Measurements from ENCODE around the gene SLC37A1. TPM values are rescaled to one million over a fixed set of nuclear protein-coding genes. Genes with fewer than 3 reads are reported as not detected.

The SLC37A1 gene
- total RNA-seq, 1 experiment from 2014 or later, result 23.5 TPM

- no peak overlapping the region for H2AFZ ChIP-seq
- no peaks in the 10 kb centered on the region for H4K20me1 ChIP-seq (ENCODE audit: insufficient read depth)
- no TSS peak for BruUV-seq (replicated peaks)
- no peaks in the 10 kb centered on the region for H3K79me2 ChIP-seq (ENCODE audit: low read depth)
- TF ChIP-seq EZH2 (IDR thresholded peaks at IDR 0.05; ENCODE audit: low read depth) (no peak), CTCF (conservative IDR thresholded peaks at IDR 0.05) (no peak)
- DNase-seq, result no peak
- no peak overlapping the region for H3K27ac ChIP-seq
- no peaks in the 10 kb centered on the region for H3K27me3 ChIP-seq (ENCODE audit: insufficient read depth, low read depth)
- H3K9me3 ChIP-seq (ENCODE audit: insufficient read depth, low read depth), result no peaks in the 10 kb centered on the region
- ChIA-PET POLR2A (ENCODE audit: unreplicated experiment) (no interaction called here), CTCF (no interaction called here)
- no peaks in the 10 kb centered on the region for H3K36me3 ChIP-seq (ENCODE audit: low read depth)
- H3F3A ChIP-seq (ENCODE audit: insufficient read depth, low read depth), result no peaks in the 10 kb centered on the region
- H3K9me2 ChIP-seq (ENCODE audit: insufficient read depth), result no peaks in the 10 kb centered on the region
- no peak overlapping the region for H3K4me3 ChIP-seq
- no peak overlapping the region for H3K4me2 ChIP-seq
- peaks cover 13% of the 10 kb centered on the region for H3K4me1 ChIP-seq (replicated peaks; ENCODE audit: insufficient read depth)
- intact Hi-C loops (cut with micrococcal nuclease; ENCODE audit: unreplicated experiment), result no loop called here
Observed at GRCh38 chr21:42492201-42492600, 21.5 kb upstream of the SLC37A1 start.

- Histone ChIP-seq H3K4me1 (replicated peaks; ENCODE audit: insufficient read depth) (peaks cover 15% of the 10 kb centered on the region), H3K79me2 (ENCODE audit: low read depth) (no peaks in the 10 kb centered on the region), H3K9me3 (ENCODE audit: insufficient read depth, low read depth) (no peaks in the 10 kb centered on the region), H3K4me3 (no peak overlapping the region), H3K4me2 (no peak overlapping the region), H3K9me2 (ENCODE audit: insufficient read depth) (no peaks in the 10 kb centered on the region), H3K36me3 (ENCODE audit: low read depth) (no peaks in the 10 kb centered on the region), H2AFZ (no peak overlapping the region), H3K27ac (no peak overlapping the region), H3K27me3 (ENCODE audit: insufficient read depth, low read depth) (no peaks in the 10 kb centered on the region), H4K20me1 (ENCODE audit: insufficient read depth) (no peaks in the 10 kb centered on the region), H3F3A (ENCODE audit: insufficient read depth, low read depth) (no peaks in the 10 kb centered on the region)
- no peak for DNase-seq
- TF ChIP-seq EZH2 (IDR thresholded peaks at IDR 0.05; ENCODE audit: low read depth), result no peak
- TF ChIP-seq CTCF (conservative IDR thresholded peaks at IDR 0.05), result no peak
- ChIA-PET CTCF (no interaction called here), POLR2A (ENCODE audit: unreplicated experiment) (no interaction called here)
- no TSS peak for BruUV-seq (replicated peaks)
- intact Hi-C loops (cut with micrococcal nuclease; ENCODE audit: unreplicated experiment), result no loop called here
Observed at GRCh38 chr21:42493109-42494060, 20.3 kb upstream of the SLC37A1 start.

GRCh38 chr21:42495027-42495426, 18.6 kb upstream of the SLC37A1 start:
- H3K9me3 ChIP-seq (ENCODE audit: insufficient read depth, low read depth), result no peaks in the 10 kb centered on the region
- DNase-seq, result no peak
- H3K27ac ChIP-seq, result 0 out of 2 replicates have a peak overlapping the region, but pooled peaks have one; percentile 31
- H3K79me2 ChIP-seq (ENCODE audit: low read depth), result no peaks in the 10 kb centered on the region
- no peaks in the 10 kb centered on the region for H3K9me2 ChIP-seq (ENCODE audit: insufficient read depth)
- ChIA-PET CTCF (interaction anchor here (0.6 kb wide), 1 partner anchor 19 kb away, joined by 6 read pairs; no protein-coding TSS in a partner anchor), POLR2A (ENCODE audit: unreplicated experiment) (interaction anchor here (0.6 kb wide), 1 partner anchor 28 kb away, joined by 5 read pairs; no protein-coding TSS in a partner anchor)
- no TSS peak for BruUV-seq (replicated peaks)
- H3F3A ChIP-seq (ENCODE audit: insufficient read depth, low read depth), result no peaks in the 10 kb centered on the region
- H3K4me3 ChIP-seq, result peak overlapping the region; percentile 58; the same call in 1 of the 2 replicates
- H4K20me1 ChIP-seq (ENCODE audit: insufficient read depth), result no peaks in the 10 kb centered on the region
- no peaks in the 10 kb centered on the region for H3K36me3 ChIP-seq (ENCODE audit: low read depth)
- peak overlapping the region; percentile 69 for H3K4me2 ChIP-seq
- no peaks in the 10 kb centered on the region for H3K27me3 ChIP-seq (ENCODE audit: insufficient read depth, low read depth)
- H2AFZ ChIP-seq, result no peak overlapping the region
- intact Hi-C loops (cut with micrococcal nuclease; ENCODE audit: unreplicated experiment), result no loop called here
- peaks cover 15% of the 10 kb centered on the region for H3K4me1 ChIP-seq (replicated peaks; ENCODE audit: insufficient read depth)
- TF ChIP-seq EZH2 (IDR thresholded peaks at IDR 0.05; ENCODE audit: low read depth) (no peak), CTCF (conservative IDR thresholded peaks at IDR 0.05) (no peak)
